Anterior cingulate cortex (tissue), 58 donors: ENCODE measurements around the gene ACTN4.
"Not testable (repeated sequence)": the region's sequence is repeated elsewhere in the genome, so short reads cannot be mapped to it uniquely, and the experiment has no call there.

Experiments used
- DNase-seq, 58 donors: peaks; one replicate each; lab custom pipeline; 2025; lab: John Stamatoyannopoulos, UW

Gene ACTN4

DNA sequence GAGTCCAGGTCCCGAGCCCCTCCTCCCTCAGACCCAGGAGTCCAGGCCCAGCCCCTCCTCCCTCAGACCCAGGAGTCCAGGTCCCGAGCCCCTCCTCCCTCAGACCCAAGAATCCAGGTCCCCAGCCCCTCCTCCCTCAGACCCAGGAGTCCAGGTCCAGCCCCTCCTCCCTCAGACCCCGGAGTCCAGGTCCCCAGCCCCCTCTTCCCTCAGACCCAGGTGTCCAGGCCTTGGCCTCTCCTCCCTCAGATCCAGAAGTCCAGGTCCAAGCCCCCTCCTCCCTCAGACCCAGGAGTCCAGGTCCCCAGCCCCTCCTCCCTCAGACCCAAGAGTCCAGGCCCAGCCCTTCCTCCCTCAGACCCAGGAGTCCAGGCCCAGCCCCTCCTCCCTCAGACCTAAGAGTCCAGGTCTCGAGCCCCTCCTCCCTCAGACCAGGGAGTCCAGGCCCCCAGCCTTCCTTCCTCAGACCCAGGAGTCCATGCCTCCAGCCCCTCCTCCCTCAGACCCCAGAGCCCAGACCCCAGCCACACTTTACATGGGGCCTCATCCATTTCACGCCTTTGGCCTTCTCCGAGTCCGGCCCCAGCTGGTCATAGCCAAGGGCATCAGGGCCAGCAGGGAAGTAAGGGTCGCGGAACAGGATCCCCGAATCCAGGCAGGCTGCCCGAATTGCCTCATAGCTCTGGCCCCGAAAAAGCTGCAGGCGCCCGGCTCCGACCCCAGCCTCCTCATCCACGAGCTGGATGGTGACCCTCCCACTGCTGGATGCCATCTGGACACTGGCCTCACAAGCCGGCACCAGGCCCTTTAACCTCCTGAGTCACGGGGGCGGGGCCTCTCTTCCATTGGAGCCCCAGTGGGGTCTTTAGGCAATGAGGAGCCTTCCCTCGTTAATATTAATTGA, 96.2 kb downstream of the ACTN4 start:
- DNase-seq: no peak

DNA sequence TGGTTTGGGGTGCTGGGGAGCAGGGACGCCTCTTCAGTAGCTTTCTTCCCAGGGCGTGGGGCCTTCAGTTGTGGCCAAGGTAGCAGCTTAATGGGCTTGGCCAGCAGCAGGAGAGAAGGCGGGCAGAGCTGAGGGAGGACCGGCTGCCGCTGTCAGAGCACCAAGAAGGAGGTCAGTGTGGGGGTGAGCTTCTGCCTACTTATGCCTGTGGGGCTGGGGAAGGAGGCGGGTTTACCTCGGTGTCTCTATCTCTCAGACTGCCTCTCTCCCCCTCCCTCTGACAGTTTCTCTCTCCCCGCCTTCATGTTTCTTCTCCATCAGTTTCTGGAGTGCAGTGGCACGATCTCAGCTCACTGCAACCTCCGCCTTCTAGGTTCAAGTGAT, 96.8 kb downstream of the ACTN4 start, which contains the start of gene CAPN12:
Gene CAPN12, minus strand, starts transcription at position 177 of the 384 bp plus-strand sequence. CDS start 309 bp downstream, outside the sequence.
- no peak for DNase-seq

DNA sequence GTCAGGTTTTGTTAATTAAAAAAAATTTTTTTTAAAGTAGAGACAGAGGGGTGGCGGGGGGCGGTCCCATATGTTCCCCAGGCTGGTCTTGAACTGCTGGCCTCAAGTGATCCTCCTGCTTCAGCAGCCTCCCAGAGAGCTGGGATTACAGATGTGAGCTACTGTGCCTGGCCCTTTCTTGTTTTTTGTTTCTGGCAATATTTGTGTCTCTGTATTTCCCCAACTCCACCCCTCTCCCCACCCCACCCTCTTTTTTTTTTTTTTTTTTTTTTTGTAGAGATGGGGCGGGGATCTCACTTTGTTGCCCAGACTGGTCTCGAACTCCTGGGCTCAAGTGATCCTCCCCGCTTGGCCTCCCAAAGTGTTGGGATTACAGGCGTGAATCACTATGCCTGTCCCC, 97.4 kb downstream of the ACTN4 start:
- DNase-seq: no peak

DNA sequence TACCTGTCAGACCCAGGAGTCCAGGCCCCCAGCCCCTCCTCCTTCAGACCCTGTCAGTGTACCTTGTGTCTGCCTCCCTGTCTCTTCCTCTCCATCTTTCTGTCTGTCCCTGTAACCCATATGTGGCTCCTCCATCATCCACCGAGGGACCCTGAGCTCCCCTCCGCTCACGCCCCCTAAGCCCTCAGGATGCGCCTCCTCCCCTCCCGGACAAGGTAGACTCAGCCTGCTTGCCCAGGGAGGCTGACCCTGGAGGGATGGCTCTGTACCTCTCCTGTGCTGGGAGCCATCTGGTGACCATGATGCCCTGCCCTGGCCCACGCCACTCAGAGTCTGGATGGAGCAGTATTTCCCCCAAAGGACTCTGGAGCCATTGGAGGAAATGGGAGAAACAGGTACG, 97.9 kb downstream of the ACTN4 start:
- DNase-seq: no peak

DNA sequence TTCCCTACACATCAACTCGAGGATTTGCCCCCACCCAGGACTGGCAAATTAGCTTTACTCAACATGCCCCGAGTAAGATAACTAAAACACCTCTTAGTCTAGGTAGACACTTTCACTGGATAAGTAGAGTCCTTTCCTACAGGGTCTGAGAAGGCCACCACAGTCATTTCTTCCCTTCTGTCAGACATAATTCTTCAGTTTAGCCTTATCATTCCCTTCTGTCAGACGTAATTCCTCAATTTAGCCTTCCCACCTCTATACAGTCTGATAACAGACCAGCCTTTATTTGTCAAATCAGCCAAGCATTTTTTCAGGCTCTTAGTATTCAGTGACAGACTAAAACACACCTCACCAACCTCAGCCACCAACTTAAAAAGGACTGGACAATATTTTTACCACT, 106.3 kb downstream of the ACTN4 start:
- DNase-seq: not testable (repeated sequence)

DNA sequence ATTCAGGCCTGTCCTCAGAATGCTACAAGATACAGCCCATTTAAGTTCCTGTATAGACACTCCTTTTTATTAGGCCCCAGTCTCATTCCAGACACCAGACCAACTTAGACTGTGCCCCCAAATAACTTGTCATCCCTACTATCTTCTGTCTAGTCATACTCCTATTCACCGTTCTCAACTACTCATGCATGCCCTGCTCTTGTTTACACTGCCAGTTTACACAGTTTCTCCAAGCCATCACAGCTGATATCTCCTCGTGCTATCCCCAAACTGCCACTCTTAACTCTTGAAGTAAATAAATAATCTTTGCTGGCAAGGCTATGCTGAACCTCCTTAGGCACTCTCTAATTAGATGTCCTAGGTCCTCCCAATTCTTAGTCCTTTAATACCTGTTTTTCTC, 106.7 kb downstream of the ACTN4 start:
- DNase-seq: not testable (repeated sequence)

DNA sequence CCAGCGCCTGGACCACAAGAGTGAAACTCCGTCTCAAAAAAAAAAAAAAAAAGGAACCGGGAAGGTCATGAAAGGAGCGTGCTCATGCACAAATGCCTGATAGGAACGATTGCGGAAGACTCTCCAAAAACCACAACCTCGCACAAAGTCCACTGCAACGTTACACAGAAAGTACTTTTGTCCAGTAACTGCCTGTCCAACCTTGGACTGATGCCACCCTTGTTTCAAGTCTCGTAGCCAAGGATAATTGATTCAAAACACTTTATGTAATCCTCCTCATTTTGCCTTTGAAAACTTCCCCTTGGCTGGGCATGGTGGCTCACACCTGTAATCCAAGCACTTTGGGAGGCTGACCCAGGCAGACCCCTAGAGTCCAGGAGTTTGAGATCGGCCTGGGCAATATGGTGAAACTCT, 112.1 kb downstream of the ACTN4 start:
- DNase-seq: no peak

DNA sequence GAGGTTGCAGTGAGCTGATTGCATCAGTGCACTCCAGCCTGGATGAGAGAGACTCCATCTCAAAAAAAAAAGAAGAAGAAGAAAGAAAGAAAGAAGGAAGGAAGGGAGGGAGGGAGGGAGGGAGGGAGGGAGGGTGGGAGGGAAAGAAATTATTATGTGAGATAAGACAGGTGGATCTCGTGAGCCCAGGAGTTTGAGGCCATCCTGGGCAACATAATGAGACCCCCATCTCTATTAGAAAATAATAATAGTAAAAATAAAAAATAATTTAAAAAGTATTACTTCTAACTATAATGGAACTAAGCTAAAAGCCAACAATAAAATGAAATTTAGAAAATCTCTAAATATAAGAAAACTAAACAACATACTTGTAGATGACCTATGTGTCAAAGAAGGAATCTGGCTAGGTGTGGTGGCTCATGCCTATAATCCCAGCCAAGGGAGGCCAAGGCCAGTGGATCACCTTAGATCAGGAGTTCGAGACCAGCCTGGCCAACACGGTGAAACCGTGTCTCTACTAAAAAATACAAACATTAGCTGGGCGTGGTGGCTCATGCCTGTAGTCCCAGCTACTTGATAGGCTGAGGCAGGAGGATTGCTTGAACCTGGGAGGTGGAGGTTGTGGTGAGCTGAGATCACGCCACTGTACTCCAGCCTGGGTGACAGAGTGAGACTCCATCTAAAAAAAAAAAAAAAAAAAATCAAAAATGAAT, 113.5 kb downstream of the ACTN4 start:
- not testable (repeated sequence) for DNase-seq

DNA sequence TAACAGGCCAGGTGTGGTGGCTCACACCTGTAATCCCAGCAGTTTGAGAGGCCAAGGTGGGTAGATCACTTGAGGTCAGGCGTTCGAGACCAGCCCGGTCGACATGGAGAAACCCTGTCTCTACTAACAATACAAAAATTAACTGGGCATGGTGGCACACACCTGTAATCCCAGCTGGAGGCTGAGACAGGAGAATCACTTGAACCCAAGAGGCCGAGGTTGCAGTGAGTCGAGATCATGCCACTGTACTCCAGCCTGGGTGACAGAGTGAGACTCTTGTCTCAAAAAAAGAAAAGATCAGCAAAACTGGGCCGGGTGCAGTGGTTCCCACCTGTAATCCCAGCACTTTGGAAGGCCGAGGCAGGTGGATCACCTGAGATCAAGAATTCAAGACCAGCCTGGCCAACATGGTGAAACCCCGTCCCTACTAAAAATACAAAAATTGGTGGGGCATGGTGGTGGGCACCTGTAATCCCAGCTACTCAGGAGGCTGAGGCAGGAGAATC, 114.5 kb downstream of the ACTN4 start:
- DNase-seq: not testable (repeated sequence)

DNA sequence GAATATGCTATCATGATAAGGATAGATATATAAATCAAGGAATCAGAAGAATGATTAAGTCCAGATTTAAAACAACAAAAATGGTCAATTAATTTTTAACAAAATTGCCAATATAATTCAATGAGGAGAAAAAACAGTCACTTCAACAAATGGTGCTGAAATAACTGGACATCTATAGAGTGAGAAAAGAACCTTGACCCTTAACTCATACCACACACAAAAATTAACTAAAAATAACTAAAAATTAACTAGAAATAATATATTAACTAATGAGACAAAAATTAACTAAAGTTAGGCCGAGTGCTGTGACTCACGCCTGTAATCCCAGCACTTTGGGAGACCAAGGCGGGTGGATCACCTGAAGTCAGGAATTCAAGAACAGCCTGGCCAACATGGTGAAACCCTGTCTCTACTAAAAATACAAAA, 116.4 kb downstream of the ACTN4 start:
- no peak for DNase-seq

DNA sequence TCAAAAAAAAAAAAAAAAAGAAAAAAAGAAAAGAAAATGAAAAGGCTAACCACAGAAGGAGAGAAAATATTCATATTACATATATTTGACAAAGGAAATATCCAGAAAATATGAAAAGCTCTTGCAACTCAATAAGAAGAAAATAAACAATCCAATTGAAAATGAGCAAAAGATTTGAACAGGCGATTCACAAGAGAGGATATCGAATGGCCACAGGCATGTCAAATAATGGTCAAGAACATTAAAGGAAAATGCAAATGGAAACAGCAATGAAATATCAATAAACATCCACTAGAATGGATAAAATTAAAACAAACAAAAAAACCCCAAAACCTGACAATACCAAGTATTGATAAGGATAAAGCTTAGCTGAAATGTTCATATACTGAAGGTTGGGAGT, 117.8 kb downstream of the ACTN4 start:
- no peak for DNase-seq

DNA sequence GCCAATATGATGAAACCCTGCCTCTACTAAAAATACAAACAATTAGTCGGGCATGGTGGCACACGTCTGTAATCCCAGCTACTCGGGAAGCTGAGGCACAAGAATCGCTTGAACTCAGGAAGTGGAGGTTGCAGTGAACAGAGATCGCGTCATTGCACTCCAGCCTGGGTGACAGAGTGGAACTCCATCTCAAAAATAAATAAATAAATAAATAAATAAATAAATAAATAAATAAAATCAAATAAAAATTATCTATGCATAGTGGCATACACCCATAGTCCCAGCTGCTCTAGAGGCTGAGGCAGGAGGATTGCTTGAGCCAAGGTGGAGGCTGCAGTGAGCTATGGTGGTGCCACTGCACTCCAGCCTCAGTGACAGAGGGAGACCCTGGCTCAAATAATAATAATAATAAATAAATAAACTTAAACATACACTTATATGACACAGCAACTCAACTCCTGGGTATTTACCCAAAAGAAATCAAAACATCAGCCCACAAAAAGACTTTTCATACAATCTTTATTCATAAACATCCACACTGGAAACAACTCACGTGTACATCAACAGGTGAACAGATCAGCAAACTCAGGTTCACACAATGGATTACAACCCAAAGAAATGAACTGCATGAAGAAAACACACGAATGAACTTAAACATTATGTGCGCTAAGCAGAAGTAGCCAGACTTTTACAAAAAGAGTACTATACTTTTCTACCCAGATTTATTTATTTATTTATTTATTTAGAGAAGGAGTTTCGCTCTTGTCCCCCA, 119.0 kb downstream of the ACTN4 start:
- DNase-seq: no peak

DNA sequence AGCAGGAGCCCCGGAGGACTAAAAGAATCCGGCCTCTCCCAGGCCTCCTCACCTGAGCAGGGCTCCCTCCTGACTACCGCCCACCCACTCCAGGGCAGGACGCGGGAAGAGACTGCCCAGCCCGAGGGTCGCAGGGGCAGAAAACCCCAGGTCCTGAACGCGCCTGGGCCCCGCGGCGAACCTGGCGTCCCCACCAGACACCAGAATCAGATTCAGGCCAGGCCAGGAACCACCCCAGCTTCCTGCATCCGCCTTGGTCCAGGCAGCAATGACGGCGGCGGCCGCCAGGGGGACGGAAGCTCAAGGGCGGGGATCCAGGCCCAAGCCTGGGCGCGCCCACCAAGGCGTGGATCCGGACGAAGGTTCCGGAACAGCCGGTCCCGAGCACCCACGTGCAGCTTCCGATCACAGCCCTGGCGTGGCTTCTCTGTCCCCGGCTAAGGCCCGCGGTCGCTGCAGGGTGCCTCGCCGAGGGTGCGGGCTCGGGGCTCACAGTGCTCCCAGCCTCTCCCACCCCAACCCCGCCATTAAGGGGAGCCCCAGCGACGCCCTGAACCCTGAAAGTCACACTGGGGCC, 122.3 kb downstream of the ACTN4 start:
- DNase-seq: peak in 39 of 58 donors; percentile 1 to 74 (median 26)

DNA sequence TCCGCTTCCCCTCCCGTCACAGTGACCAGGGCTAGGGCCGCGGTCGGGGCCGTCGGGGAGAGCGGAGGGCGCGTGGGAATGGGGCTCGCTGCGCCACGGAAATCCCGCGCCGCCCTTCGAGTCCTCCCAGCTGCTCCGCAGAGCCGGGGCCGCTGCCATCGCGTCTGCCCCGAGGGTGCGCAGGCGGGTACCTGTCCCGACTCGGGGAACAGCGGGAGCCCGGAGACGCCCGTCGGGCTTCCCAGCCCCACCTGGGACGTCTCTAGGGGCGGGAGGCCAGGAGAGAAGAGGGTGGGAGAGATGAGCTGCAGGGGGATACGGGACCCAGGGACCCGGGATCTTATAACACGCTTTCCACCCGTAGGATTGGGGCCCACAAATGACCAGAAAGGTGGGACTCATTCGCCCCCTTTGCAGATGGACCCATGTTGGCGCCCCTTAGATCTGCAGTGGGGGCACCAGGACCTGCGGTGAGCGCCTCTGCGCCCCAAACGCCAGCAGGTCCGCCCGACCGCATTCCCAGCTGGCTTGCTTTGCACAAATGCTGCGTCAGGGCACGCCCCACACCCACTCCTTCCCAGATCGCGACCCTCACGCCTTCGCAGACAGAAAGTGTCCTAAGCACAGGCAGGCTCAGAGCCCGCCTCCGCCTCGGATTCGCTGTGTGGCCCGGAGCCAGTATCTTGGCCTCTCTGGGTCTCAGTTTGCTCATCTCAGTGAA, 122.9 kb downstream of the ACTN4 start:
- not testable (repeated sequence) for DNase-seq

DNA sequence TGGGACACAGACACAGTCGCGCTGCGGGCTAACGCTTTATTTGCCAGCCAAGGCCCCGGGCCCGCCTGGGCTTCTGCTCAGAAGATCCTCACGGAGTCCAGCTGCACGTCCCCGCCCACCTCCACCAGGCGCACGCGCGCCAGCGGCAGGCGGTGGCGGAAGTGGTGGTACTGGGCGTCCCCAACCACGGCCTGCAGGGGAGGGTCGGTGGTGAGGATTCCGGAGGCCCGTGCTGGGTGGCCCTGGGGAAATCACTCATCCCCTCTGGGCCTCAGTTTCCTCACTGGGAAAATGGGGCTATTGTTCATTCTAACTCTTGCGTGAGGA, 123.5 kb downstream of the ACTN4 start:
- DNase-seq: not testable (repeated sequence)

DNA sequence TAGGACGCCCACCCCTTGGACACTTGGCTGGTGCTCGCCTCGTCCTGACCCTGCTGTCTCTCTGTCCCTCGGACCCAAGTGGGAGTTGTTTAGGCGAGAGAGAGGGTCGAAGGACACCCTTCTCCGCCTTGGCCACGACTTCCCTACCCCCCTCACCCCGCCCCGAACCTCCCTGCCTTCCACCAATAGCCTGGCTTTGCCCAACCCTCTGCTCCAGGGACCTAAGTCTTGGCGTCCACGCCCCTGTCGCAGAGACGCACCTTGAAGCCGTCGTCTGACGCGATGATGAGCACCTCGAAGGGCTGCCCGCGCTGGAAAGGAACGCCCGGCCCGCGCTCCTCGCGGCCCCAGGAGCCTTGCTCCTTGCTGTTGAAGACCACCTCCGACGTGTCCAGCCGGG, 124.1 kb downstream of the ACTN4 start:
- DNase-seq: not testable (repeated sequence)

DNA sequence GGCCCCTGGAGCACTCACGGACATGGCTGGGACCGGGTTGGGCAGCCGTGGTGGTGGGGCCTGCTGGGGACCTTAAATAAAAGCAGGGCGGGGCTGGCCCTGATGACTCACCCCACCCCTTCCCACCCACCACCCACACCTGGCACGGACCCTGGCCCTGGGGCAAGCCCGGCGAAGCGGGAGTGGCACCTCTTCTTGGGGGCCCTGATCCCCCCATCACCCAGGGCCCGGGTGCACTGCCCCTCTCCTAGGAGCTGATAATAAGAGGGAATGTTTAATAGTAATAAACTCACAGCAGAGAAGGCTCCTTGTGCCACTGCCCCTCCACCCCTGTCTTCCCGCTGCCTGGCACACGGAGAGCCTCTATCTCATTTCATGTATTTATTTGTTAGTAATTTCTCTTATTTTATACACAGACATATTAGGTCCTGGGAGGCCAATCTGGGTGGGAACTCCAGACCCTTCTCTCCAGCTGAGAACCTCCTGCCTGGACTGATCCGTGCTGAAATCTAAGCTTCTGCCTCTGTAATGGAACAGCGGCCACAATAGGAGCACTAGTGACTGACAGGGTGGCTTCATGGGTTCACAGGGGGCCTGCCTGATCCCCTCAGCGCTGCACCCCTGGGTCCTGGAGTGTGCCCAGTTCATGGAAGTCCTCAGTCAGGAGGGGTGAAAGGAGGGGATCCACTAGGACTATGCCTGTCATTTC, 126.2 kb downstream of the ACTN4 start, which contains the start of gene LGALS7:
Gene LGALS7, minus strand, starts transcription at position 49 of the 709 bp plus-strand sequence. Its CDS starts 25 bp downstream, at position 24.
- no peak for DNase-seq

DNA sequence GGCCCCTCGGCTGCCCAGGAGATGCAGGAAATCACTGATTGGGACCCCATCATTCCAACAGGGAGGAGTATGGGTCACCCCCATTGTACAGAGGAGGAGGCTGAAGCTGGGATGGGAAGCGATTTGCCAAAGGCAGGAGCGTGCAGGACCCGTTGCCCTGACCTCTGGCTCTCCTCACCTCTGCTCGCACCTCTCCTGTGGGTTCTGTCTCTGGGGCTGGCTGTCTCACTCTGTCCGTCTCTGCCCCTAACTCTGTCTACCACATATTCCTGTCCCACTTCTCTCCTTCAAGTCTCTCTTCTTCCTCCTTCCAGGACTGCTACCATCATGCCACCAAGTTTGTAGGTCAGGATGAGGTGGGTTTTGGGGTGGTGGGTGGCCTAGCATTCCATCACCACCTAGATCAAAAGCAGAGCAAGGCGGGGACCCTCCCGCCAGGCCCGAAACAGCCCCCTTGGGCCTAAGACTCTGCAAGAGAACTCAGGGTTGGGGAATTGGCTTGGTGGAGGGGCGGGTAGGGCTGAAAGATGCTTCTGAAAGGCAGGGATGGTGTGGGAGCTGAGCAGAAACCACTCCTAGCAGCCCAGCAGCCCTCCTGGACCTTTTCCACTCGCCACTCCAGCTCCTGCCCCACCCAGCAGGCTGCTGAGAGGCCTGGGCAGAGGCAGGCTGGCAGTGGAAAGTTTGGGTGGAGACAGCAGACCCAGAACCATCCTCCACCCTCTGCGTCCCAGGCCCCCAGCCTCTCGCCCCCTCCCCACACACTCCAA, 126.9 kb downstream of the ACTN4 start:
- DNase-seq: no peak
